Measurements from ENCODE around the gene GABRR1.
A peak's percentile ranks its signal among the peaks of the same experiment; 100 is the strongest.

GABRR1 gene

DNA sequence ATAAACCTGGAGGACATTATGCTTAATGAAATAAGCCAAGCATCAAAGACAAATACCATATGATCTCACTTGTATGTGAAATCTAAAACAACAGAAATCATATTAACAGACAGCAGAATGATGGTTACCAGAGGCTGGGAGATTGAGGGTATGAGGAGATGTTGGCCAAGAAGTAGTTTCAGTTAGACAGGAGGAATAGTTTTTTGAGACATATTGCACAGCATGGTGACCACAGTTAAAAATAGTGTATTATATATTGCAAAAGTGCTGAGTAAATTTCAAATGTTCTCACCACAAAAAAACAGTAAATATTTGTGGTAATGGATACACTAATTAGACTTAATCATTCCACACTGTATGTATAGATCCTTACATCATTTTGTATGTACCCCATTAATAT, 1.8 kb downstream of the GABRR1 start:
- DNase-seq, result no peak

DNA sequence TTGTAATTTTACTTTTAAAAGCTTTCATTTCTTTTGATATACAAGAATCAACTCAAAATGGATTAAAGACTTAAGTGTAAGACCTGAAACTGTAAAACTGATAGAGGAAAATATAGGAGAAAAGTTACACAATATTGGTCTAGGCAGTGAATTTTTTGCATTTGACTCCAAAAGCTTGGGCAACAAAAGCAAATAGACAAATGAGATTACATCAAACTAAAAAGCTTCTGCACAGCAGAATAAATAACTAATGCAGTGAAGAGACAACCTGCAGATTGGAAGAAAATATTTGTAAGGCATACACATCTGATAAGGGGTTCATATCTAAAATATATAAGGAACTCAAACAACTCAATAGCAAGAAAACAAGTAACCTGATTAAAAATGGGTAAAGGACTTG, 3.0 kb downstream of the GABRR1 start:
- no peak for DNase-seq

DNA sequence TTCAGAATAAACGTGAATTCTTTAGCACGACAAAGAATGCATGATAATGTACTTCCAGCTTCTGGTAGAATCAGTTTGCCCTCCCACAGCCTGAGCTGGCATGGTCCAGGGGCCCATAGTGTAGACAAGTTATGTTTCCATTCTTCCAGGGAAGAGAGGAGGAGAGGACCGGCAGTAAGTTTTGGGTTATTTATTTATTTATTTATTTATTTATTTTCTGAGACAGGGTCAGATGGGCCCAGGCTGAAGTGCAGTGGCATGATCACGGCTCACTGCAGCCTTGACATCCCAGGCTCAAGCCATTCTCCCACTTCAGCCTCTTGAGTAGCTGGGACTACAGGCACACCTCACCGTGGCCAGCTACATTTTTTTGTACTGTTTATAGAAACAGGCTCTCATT, 4.7 kb downstream of the GABRR1 start:
- no peak for DNase-seq

DNA sequence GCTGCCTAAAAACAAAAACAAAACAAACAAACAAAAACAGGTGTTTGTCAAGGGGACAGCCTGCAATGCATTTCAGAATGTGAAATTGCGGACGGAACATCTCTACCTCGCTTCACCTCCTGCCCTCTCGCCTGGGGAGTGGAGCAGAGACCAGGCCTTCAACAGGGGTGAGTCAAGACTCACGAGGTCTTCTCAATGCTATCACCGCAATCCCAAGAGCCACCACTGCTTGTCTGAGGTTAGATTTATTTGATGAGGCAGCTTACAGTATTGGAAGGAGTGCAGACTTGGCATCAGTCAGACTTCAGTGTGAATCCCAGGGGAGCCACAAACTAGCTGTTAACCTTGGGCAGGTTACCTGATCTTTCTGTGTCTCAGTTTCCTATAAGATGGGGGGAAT, 7.7 kb downstream of the GABRR1 start:
- DNase-seq, result no peak

DNA sequence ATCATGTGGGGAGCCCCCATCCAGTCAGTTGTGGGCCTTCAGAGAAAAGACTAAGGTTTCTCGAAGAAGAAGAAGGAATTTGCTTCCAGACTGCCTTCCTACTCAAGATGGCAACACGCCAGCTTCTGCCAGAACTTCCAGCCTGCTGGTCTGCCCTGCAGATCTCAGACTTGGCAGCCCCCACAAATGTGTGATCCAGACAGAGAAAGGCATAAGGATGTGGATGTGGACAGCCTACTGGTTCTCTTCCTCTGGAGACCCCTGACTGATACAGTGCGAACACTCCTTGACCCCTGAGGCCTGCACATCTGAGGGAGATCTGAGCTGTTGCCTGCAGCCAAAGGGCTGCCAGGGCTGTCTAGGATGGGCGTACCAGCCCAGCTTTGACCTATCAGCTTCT, 8.6 kb downstream of the GABRR1 start:
- DNase-seq, result no peak

DNA sequence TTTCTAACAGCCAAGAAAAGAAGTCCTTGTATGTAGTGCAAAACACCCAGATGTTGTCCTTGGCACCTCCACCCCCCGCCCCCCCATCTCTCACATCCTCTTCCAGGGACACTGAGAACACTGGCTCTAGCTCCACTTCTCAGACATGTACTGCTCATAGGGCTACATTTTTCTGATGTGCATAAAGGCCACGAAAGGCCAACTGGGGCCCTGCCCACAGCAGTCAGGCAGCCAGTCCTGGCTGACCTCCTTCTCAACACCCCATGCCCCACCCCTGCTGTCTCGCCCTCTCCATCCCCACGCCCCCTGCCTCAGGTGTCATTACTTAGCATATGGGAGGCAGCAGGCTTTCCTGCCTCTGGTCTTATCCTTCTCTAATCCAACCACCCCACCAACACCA, 11.3 kb downstream of the GABRR1 start:
- no peak for DNase-seq

DNA sequence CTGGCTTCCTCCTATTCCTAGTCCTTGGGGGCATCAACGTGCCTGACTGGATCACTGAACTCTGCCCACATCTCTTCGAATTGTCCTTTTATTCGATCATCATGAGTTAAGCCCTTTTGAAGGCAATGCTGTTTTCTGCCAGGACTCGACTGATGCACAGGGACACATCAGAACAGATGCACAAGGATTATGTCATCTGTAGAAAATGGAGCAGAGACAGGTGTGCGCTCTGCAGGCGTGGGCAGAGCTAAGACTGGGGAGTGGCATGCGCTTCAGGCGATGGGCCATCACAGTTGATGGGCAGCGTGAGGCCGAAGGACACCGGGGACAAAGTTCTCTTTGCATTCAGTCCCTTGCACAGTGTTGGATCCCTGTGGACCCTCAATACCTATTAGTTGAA, 13.1 kb downstream of the GABRR1 start:
- DNase-seq, result no peak

DNA sequence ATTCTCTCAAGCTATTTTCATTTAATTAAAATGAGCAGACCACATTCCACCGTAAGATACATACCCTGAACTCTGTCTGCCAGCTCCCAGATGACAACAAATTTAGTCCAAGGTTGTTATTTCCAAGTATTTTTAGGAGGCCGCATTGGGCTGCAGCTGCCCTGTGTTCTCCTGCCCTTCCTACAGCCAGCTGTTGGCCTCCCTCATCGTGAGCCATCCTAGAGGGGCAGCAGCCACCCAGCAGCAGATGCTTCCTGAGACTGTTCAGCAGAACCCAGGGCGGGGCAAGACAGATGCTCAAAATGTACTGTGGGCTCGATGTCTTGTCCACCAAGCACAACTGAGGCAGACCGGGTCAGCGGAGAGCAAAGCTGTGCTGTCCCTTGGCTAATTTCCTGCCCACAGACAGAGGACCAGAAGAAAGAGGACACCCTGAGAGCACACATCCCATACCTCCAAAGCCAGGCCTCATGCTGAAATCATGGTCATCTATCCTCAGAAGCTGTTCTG, 16.4 kb downstream of the GABRR1 start:
- DNase-seq, result no peak

DNA sequence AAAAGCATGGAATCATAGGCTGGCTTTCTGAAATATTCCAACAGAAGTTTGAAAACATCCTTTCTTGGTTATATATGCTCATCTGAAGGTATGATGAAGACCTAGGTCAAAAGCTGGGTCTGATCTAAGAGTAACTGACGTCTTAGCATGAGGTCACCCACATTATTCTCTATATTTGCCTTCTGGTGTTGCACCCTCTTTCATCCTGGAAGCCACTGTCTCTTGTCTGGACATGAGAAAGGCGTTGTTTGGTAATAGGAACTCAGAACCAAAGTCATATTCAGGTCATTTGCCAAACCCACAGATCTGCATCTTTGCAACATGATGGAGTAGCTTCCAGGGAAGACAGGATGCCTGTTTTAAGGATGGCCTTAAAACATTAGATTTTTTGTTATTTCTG, 17.6 kb downstream of the GABRR1 start:
- no peak for DNase-seq

DNA sequence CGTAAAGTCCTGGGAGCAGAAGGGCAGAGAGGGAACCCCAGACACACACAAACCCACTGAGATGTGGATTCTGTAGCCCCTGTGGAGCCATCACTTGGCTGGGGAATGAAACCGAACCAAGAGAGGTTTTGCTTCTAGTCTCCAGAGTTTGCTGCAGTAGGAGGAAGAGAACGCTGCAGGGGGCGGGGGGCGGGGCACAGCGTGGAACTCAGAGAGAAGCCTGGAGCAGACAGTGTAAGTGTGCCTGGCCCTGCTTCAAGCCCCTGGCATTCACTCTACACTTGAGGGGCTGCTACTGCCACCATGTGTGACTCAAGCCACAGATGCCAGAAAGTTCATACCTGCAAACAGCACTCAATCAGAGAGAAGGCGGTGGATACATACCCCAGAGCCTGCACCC, 18.9 kb downstream of the GABRR1 start:
- DNase-seq, result no peak

DNA sequence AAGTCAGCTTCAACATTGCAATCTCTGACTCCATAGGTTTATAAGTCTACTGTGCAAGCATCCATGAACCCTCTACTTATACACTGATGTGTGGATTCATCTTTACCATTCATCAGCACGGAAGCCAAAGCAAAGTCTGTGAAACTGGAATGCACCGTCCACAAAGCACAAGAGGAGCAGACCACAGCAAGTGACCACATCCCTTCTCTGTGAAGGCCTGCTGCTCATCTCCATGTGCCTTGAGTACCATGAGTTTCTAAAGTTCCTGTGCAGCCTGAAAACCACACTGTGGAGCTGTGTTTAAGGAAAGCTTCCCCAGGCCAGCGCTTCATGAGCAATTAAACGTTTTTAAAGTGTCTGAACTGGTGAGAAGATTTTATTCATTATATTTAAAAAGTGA, 20.0 kb downstream of the GABRR1 start:
- no peak for DNase-seq

DNA sequence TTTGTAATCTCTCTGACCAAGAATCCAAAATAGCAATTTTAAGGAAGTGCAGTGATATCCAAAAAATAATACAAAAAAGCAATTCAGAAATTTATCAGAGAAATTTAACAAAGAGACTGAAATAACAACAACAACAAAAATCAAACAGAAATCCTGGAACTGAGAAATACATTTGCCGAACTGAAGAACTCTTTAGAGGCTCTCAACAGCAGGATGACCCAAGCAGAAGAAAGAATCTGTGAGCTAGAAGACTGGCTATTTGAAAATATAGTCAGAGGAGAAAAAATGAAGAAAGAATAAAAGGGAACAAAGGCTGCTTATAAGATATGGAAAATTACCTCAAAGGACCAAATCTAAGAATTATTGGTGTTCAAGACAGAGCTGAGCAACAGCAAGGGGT, 22.6 kb downstream of the GABRR1 start:
- no peak for DNase-seq

DNA sequence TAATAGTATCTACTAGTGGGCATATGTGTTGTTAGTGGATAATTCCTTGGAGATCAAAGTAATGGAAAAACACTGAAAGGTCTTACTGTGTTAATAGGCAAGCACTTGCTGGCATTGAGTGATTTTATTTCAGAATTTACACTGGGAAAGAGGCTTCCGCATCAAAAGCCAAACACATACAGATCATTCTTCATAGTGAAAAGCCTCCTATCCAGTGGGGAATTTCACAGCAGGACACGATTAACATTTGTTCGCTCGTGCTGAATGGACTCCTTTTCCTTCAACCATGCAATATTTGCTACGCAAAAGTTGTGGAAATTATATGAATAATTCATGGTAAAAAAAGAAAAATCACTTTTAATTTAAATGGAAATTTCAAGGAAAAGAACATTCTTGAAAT, 26.4 kb downstream of the GABRR1 start:
- no peak for DNase-seq

DNA sequence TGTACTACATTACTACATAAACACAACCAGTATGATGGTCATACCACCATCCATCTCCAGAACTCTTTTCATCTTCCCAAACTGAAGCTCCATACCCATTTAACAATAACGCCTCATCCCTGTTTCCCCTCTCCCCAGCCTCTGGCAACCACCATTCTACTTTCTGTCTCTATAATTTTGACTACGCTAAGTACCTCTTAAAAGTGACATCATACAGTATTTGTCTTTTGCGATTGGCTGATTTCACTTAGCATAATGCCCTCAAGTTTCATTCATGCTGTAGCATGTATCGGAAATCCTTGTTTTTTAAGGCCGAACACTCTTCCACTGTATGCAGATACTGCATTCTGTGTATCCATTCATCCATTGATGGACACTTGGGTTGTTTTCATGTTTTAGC, 29.7 kb downstream of the GABRR1 start:
- no peak for DNase-seq

DNA sequence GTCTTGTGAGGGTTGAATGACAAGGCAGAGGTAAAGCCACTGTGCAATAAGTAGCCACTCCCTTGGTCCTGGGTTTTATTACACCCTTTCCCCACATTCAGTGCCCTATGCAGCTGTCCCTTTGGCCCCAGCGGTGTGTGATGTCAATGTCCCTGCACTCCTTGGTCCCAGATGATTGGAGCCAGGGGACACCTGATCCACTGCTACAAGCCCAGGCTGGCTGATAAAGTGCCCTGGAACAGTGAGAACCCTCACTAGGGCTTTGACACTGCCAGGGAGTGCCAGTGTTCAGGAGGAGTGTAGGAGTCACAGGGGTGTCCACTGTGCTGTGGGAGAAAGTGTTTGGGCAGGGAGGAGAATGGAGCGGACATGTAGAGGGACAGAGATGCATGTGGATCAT, 30.4 kb downstream of the GABRR1 start:
- no peak for DNase-seq

DNA sequence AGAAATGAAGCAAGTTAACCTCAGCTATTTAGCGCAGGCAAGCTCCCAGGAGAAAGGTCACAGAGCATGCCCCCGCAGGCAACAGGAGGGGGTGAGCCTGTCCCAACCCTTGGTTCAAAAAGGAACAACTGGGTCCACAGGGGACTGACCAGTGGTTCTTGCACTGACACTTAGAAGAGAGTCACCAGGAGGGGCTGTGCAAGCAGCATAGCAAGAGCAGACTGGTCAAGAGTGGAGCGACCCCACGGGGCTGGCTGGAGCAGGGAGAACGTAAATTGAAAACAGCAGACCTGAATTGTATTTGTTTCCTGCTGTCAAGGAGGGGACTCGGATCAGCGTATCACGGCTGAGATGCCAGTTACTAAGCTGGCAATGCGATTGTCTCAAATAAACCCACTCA, 32.8 kb downstream of the GABRR1 start:
- DNase-seq, result no peak

DNA sequence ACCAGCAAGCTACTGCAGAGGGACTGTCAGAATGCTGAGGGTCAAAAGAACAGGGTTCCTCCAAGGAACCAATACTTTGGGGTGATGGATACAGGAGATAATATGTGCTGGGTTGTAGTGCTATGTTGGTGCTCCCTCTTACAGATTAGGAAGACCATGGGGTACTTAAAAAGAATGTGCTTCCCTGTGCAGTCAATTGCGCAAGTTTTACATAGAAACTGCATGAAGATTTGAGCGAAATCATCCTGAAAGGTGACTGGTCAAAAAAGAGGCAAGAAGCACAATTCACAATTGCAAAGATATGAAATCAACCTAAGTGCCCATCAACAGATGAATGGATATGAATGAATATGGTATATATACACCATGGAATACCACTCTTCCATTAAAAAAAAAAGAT, 33.9 kb downstream of the GABRR1 start:
- DNase-seq, result no peak

DNA sequence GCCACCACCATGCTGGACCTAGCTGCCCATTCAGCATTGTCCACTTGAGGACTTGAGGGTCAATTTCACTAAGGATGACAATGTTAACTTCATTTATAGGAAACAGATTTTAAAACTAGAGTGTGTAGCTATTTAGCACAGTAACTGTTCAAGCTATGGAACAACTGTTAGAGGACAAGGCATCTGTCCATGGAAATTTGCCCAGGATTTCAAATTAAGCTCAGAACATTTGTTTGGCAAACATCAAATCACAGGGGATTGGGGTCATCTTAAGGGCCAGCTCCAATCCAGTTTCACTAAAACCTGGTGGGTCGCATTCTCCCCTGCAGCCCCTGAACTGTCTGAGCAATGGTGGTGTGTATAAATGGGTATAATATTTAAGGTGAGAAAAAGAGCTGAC, 36.2 kb downstream of the GABRR1 start:
- DNase-seq, result no peak

DNA sequence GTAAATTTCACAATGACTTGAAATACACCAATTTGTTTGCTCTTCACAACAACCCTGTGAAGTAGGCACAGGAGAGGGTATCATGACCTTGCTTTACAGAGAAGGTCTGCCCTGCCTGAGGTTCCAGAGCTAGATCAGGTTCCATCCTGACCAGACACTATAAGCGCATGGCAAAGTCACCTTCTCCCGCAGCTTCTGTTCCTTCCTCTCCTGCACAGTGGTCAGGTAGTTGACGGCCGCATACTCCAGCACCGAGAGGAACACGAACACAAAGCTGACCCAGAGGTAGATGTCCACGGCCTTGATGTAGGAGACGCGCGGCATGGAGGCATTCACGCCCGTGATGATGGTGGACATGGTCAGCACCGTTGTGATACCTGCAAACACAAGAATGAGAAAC, 37.0 kb downstream of the GABRR1 start:
- no peak for DNase-seq

DNA sequence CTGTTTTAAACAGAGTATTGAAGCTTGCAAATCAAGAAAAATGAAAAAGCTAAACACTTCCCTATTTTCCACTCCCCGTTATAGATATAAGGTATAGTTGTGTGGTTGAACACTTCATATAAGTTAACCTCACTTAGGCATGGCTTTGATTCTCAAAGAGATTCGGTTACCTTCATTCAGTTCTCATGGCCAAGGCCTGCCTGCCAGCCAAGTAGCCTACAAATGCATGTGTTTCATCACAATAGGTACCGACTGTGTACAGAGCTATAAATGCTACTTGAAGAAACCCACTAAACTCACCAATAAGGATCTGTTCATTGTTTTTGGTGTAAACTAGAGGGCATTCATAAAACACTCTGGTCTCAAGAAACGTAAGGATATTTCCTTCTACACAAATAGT, 43.5 kb downstream of the GABRR1 start:
- DNase-seq, result no peak

DNA sequence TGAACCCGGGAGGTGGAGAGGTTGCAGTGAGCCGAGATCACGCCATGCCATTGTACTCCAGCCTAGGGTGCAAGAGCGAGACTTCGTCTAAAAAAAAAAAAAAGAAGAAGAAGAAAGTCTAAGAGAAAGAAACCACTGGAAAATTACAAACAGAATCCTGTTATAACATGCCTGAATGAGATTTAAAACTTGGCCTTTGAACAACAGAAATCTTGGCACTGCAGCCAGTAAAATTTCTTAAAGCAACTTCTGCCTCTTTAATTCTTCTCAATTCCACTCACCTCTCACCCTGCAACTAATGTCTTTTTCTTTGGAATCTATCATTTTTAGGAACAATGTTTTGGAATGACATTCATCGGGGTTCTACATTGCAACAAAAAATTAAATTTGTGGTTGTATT, 45.0 kb downstream of the GABRR1 start:
- no peak for DNase-seq

DNA sequence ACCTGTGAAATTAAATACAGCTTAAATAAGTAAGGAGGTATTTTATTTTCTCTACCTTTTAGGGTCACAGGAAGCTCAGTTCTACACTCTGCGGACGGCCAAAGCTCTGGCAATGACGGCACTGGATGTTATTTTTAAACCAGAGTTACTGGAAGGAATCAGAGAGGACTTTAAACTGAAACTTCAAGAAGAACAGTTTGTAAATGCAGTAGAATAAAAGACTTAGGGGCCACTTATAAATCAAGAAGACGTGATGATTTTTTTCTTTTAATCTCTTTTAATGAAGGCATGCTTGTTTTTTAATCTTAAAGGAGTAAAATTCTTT, 55.1 kb downstream of the GABRR1 start:
- DNase-seq, result no peak

DNA sequence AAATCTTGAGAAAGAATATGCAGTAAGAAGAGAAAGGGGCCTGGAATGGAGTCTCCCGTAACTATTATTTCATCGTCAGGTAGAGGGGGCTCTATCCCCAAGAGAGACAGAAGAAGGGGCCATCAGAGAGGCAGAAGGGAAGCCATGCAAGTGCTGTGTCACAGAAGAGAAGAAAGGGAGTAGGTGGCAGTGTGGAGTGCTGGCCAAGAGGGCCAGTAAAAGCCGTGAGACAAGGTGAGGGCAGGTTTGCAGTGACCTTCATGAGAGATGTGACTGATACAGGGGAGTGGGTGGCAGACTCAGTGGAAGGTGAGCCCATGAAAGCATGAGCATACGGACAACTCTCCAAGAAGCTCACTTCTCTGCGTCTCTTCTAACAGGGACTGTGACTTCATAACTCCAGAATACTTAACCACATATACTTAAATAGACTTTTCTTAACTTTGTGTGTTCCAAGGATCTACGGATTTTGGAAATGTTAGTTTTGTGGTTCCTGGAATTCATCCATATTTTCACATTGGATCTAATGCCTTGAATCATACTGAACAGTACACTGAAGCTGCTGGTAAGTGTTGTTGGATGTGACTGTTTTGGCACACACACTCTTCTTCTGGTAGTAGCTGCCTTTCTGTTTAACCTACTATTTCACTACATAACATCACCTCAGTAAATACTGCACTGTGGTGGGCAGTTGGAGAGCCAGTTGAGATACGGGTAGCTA, 55.7 kb downstream of the GABRR1 start:
- DNase-seq, result no peak

DNA sequence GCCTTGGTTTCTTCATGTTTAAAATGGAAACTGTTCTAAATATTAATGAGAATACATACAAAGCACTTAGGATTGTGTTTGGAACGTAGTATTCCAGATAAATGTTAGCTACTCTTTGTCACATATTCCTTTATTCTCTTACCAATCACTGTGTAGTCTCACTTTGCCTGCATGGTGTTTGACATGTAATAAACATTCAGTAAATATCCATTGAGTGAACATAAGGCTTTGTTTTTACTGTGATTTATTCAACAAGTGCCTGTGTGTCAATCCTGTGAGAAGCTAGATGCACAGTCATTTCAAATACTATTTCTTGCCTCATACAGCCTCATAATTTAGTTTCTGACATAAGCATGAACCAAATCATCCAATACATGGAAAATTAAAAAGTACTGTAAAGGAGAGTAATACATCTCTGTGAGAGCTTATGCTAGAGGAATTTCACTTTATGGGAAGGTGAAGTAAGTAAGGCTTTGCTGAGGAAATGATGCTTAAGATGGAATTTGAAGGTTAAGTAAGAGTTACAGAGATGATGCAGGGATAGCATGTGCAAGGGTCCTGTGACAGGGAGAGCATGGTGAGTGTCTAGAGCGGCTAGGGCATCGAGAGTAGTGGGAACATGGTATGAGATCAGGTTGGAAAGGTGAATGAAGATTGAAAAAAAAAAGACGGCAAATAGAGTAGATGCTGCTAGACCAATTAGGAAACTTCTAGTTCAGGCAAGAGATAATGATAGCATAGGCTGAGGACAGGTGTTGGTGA, 56.6 kb downstream of the GABRR1 start:
- DNase-seq, result no peak

DNA sequence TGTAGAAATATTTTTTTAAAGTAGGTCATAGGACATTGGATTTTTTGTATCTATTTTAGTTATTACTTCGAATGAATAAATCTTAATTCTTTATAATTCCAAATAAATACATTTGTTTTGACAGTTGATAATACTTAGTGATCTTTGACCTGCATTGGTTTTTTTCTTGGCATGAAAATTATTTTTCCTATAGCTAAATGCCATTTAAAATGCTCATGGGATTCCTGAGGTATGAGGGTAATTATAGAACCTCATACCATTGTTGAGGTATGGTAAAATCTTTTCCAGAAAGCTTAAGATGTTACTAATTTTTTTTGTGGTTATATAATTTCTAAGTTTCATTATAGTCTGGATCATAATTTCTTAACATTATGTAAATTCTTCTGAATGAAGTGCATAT, 63.0 kb downstream of the GABRR1 start:
- peak; percentile 70 for DNase-seq
